Suprapubic skin (tissue), 2 donors: ENCODE data around the gene CCNQ.

Experiments used
- EP300 ChIP-seq: sonication (generic); formaldehyde crosslinking; IDR thresholded peaks from one replicate; pipeline ENCODE4 v1.6.1; 2017; ENCODE audit warnings: antibody characterized with exemption
- POLR2A ChIP-seq, 2 donors: fragments of 450-650 bp; IDR thresholded peaks; one replicate each; pipeline ENCODE4 v1.6.1; 2017; ENCODE audit warnings: antibody characterized with exemption in 2 of 2, mild to moderate bottlenecking in 2 of 2, moderate library complexity in 2 of 2

GRCh38 chrX:153642655-153643430 is 43.9 kb upstream of the CCNQ start:
- TF ChIP-seq POLR2A (IDR thresholded peaks at IDR 0.05) (no peak), EP300 (no peak)
